Aorta (tissue), 5 donors: ENCODE results near the gene LAMTOR2. TPM values are rescaled to one million over a fixed set of nuclear protein-coding genes. Genes with fewer than 3 reads are reported as not detected.

Experiments
- ATAC-seq: fragments of 200-7000 bp; cut with Tn5 transposase; one replicate; pipeline ENCODE4 v1.9.1; 2022; ENCODE audit warnings: moderate library complexity; ENCODE audit not compliant: low FRiP score
- DNase-seq, 2 donors: peaks; one replicate each; pipeline ENCODE4 v3.0.0-alpha.2; 2020
- H3K27ac ChIP-seq, 2 donors: one replicate each; pipeline ENCODE4 v1.5.1; 2013; ENCODE audit warnings: low read length in 2 of 2, mild to moderate bottlenecking in 2 of 2, moderate library complexity in 2 of 2, control low read depth in 1 of 2, inconsistent platforms in 1 of 2, low read depth in 1 of 2
- H3K27me3 ChIP-seq, 2 donors: one replicate each; pipeline ENCODE4 v1.6.1; 2013; ENCODE audit warnings: control low read depth in 1 of 2, low read length in 1 of 2, mild to moderate bottlenecking in 1 of 2, moderate library complexity in 1 of 2; ENCODE audit not compliant: insufficient read depth in 2 of 2, control insufficient read depth in 1 of 2
- H3K36me3 ChIP-seq, 2 donors: one replicate each; pipeline ENCODE4 v1.6.1; 2013; ENCODE audit warnings: control low read depth in 1 of 2, low read length in 1 of 2, mild to moderate bottlenecking in 1 of 2; ENCODE audit not compliant: insufficient read depth in 2 of 2, control insufficient read depth in 1 of 2
- H3K4me1 ChIP-seq, 2 donors: one replicate each; pipeline ENCODE4 v1.6.1; 2013; ENCODE audit warnings: low read length in 2 of 2, control low read depth in 1 of 2, mild to moderate bottlenecking in 1 of 2, moderate library complexity in 1 of 2; ENCODE audit not compliant: insufficient read depth in 2 of 2, control insufficient read depth in 1 of 2
- H3K4me3 ChIP-seq, 2 donors: one replicate each; pipeline ENCODE4 v1.5.1; 2013; ENCODE audit warnings: low read length in 2 of 2, control low read depth in 1 of 2, mild to moderate bottlenecking in 1 of 2
- H3K9me3 ChIP-seq: one replicate; pipeline ENCODE4 v1.6.1; 2013; ENCODE audit warnings: mild to moderate bottlenecking, low read length; ENCODE audit not compliant: control insufficient read depth
- WGBS, 2 donors: extraction: QIAGEN DNeasy Blood & Tissue Kit; methylation state at CpG; one replicate each; pipeline ENCODE4 v1.1.7; 2013; 5-methylcytosine and 5-hydroxymethylcytosine counted together
- intact Hi-C, 2 donors: fragments of 100-400 bp; cut with DNase I; formaldehyde crosslinking; loops; one replicate each; pipeline versions ENCODE4 v1.14.2 to v1.15.0; 2022
- polyA plus RNA-seq, 2 donors: library from polyadenylated mRNA; stranded (reverse); fragments of 200-250 nt; gene quantifications; one replicate each; pipeline ENCODE4 v1.2.3, GENCODE V29; 2013
- total RNA-seq, 2 donors: library from RNA; stranded (reverse); fragmentation: NEBNext Ultra II Directional; extraction: Animal tissue kit (Norgen Biotek cat#: 25700); gene quantifications; one replicate each; pipeline ENCODE4 v1.2.1, GENCODE V29; 2021
- donor health status: healthy with polysubstance abuse.
- donor health status: Bipolar disorder and iron deficiency.
- donor health status: DM: no; HTN: no; CAD: no.
- donor health status: DM: no; HTN: no; CAD: no.
- donor health status: DM: yes; HTN: yes; CAD: no.

Gene LAMTOR2
- total and polyA plus RNA-seq, 4 donors = 31.6 to 129 (median 59.7) TPM

DNA sequence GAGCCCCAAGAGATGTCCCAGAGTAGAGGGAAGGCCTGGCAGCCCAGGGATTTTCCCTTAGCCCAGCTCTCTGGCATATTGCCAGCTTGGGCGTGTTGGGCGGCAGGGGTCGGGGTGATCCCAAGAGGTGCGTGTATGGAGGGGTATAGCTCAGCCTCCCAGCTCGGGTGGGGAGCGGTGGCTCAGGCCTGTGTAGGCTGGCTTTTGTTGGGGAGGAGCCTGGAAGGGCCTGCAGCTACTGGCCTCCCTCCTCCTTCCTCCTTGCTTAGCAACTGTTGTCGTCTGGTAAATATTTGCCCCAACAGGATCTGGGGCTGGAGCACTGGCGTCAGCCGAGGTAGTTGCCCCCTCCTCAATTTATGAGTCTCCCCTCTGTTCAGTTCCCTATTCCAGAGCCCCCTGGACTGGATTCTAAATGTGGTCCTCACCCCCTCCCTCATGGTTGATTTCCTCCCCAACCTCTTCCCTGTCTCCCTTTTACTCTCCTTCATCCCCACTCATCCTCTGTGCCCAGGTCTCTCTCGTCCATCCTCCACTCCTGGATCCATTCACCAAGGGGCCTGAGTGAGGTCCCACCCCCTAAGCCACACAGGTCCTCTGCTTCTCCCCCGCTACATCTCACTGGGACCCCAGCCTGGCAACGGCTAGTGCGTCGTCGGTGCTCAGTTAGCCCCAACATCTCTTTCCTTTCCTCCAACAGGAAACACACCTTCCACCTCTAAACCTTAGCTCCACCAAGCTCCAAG, 49.7 kb downstream of the LAMTOR2 start:
- intact Hi-C loops = no loop called here
- peak overlapping the region; percentile 85 to 96 for H3K27ac ChIP-seq
- no peaks in the 10 kb centered on the region for H3K27me3 ChIP-seq
- DNase-seq (peak; percentile 92 to 94), ATAC-seq (peak; percentile 87)
- H3K9me3 ChIP-seq = no peaks in the 10 kb centered on the region
- 29 to 30% methylated on average over 15 of the region's 15 CpGs for WGBS, 2 donors
- no peak overlapping the region for H3K4me3 ChIP-seq
- H3K4me1 ChIP-seq = no peaks in the 10 kb centered on the region
- no peaks in the 10 kb centered on the region for H3K36me3 ChIP-seq

DNA sequence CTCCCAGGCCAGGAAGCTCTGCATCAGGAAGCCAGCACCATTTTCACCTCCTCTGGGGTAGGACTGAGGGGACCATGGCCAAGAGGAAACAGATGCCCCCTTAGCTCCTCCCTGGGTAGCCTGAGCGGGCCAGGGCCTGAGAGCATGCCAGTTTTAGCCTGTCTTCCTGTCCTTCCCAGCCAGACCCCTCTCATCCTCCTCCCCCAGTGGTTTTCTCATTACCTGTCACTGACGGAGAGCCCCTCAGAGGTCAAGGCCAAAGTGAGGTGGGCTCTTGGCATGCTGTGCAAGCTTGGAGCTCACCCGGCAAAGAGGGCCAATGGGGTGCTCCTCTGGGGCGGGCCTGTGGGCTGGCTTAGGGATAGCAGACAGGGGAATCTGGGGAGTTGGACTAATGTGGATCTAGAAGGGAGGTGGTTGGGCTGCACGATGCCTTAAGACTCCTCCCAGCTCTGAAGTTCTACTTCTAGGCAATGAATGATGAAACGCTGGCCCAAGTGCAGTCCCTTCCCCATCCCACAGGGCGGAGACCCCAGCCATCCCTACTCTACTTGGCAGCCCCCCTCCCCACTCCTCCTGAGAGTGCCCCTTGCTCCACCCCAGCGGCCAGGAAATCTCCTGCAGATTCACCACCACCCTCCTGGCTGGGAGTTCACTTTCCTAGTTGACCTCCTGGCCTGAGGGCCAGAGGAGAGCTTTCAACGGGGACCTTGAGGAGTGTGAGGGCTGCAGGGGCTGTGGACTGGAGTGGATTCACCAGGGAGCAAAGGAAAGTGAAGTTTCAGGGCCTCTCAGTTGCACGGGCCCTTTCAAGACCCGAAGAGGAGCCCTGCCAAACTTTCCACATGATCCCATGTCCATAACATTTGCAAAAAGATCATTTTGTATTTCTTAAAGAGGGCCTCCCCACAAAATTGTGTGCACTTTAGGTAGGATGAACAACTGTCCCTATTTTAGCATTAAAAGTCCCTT, 50.6 kb downstream of the LAMTOR2 start:
- DNase-seq (peak in 1 of 2 donors; percentile 82), ATAC-seq (peak; percentile 3)
- H3K9me3 ChIP-seq = no peaks in the 10 kb centered on the region
- H3K27ac ChIP-seq = peak overlapping the region; percentile 85 to 96
- intact Hi-C loops = no loop called here
- WGBS, 2 donors = 39 to 50% methylated on average over 11 of the region's 11 CpGs
- no peak overlapping the region for H3K4me3 ChIP-seq
- H3K36me3 ChIP-seq = no peaks in the 10 kb centered on the region
- H3K4me1 ChIP-seq = no peaks in the 10 kb centered on the region
- no peaks in the 10 kb centered on the region for H3K27me3 ChIP-seq

DNA sequence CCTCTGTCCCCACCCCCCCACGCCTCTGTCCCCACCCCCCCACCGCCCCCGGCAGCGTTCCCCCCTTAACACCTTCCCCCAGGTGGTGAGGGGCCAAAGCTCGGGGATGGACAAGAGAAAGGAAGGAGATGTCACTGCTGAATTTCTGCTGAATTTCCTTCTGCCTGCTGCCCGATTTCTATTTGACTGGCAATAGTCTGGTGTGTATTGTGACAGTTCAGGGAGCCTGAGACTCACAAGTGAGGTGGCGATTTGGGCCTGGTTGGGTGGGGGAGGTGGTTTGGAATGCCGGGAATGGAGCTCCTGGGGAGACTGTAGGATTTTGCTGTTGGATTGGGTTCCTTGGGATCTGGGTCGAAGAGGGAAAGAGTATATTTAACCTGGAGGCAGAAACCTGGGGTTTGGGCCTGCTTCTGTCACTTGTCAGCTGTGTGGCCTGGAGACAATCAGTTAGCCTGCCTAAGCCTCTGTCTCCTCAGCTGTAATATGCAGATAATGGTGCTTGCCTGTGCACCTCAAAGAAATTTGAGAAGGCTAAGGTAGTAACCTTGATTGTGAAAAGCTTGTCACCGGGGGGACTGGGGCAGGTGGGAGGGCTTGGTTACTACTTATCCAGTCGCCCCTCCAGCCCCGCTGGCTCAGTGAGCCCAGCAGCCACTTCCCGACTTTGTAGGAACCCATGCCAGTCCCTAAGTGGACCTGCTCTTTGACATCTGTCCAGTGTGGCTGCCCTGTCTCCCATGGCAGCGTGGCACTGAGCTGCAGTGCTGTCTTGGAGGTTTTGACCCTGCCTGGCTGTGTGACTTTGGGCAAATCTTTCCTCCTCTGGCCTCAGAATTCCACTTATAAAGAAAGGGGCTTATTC, 52.3 kb downstream of the LAMTOR2 start:
- Histone ChIP-seq H3K27ac (peak overlapping the region; percentile 93 to 94), H3K27me3 (no peaks in the 10 kb centered on the region), H3K4me1 (no peaks in the 10 kb centered on the region), H3K36me3 (no peaks in the 10 kb centered on the region), H3K4me3 (no peak overlapping the region), H3K9me3 (no peaks in the 10 kb centered on the region)
- DNase-seq (peak in 1 of 2 donors; percentile 82), ATAC-seq (no peak)
- intact Hi-C loops = loop anchor here in 1 of 2 donors (1.0 kb wide), 1 partner anchor 7 kb away; the partner anchor contains the start of gene LMNA
- 18 to 19% methylated on average over 14 of the region's 14 CpGs for WGBS, 2 donors

GRCh38 chr1:156108057-156108456, 53.5 kb downstream of the LAMTOR2 start:
- H3K36me3 ChIP-seq = no peaks in the 10 kb centered on the region
- DNase-seq (no peak), ATAC-seq (no peak)
- H3K27ac ChIP-seq = no peak overlapping the region
- no peaks in the 10 kb centered on the region for H3K9me3 ChIP-seq
- H3K27me3 ChIP-seq = no peaks in the 10 kb centered on the region
- no peak overlapping the region for H3K4me3 ChIP-seq
- H3K4me1 ChIP-seq = no peaks in the 10 kb centered on the region
- intact Hi-C loops = no loop called here
- WGBS, 2 donors = 89 to 95% methylated on average over 3 of the region's 3 CpGs

Other genes starting within 250 kb of the LAMTOR2 start
- 10 to 100 TPM; 65.4 to 81.9 TPM for gene GON4L, start 197.6 kb upstream of the LAMTOR2 start, total RNA-seq
- gene GON4L, start 197.6 kb upstream of the LAMTOR2 start, polyA plus RNA-seq = 10 to 100 TPM in 1 of 2 donors, 1 to 10 TPM in 1; 6.4 to 43.4 TPM
- 10 to 100 TPM; 42.8 to 49.5 TPM for gene SYT11, start 195.2 kb upstream of the LAMTOR2 start, total RNA-seq
- gene SYT11, start 195.2 kb upstream of the LAMTOR2 start, polyA plus RNA-seq = 10 to 100 TPM; 12.1 to 23.6 TPM
- gene RIT1, start 143.4 kb upstream of the LAMTOR2 start, total RNA-seq = 10 to 100 TPM; 49.6 to 49.9 TPM
- 10 to 100 TPM; 16.4 to 19.0 TPM for gene RIT1, start 143.4 kb upstream of the LAMTOR2 start, polyA plus RNA-seq
- 10 to 100 TPM; 47.0 to 60.5 TPM for gene KHDC4, start 120.4 kb upstream of the LAMTOR2 start, total RNA-seq
- 10 to 100 TPM in 1 of 2 donors, 1 to 10 TPM in 1; 6.8 to 49.5 TPM for gene KHDC4, start 120.4 kb upstream of the LAMTOR2 start, polyA plus RNA-seq
- not detected for gene RXFP4, start 113.1 kb upstream of the LAMTOR2 start, total RNA-seq
- not detected for gene RXFP4, start 113.1 kb upstream of the LAMTOR2 start, polyA plus RNA-seq
- 100 to 1,000 TPM; 175 to 217 TPM for gene ARHGEF2, start 76.2 kb upstream of the LAMTOR2 start, total RNA-seq
- 10 to 100 TPM; 58.3 to 58.9 TPM for gene ARHGEF2, start 76.2 kb upstream of the LAMTOR2 start, polyA plus RNA-seq
- gene SSR2, start 33.8 kb upstream of the LAMTOR2 start, total RNA-seq = 100 to 1,000 TPM; 151 to 152 TPM
- 100 to 1,000 TPM; 232 to 245 TPM for gene SSR2, start 33.8 kb upstream of the LAMTOR2 start, polyA plus RNA-seq
- 10 to 100 TPM; 23.8 to 25.7 TPM for gene UBQLN4, start 984 bp upstream of the LAMTOR2 start, total RNA-seq
- gene UBQLN4, start 984 bp upstream of the LAMTOR2 start, polyA plus RNA-seq = 10 to 100 TPM; 14.5 to 16.0 TPM
- not detected for gene RAB25, start 6.4 kb downstream of the LAMTOR2 start, total RNA-seq
- gene RAB25, start 6.4 kb downstream of the LAMTOR2 start, polyA plus RNA-seq = 10 to 100 TPM in 1 of 2 donors, 1 to 10 TPM in 1; 1.5 to 32.4 TPM
- gene MEX3A, start 27.7 kb downstream of the LAMTOR2 start, total RNA-seq = 1 to 10 TPM; 1.2 to 1.6 TPM
- under 1 TPM; 0.03 to 0.13 TPM for gene MEX3A, start 27.7 kb downstream of the LAMTOR2 start, polyA plus RNA-seq
- gene LMNA, start 59.9 kb downstream of the LAMTOR2 start, total RNA-seq = 1,000 to 10,000 TPM in 1 of 2 donors, 100 to 1,000 TPM in 1; 497 to 1,067 TPM
- 100 to 1,000 TPM in 1 of 2 donors, 10 to 100 TPM in 1; 94.3 to 378 TPM for gene LMNA, start 59.9 kb downstream of the LAMTOR2 start, polyA plus RNA-seq
- gene SEMA4A, start 98.8 kb downstream of the LAMTOR2 start, total RNA-seq = 10 to 100 TPM in 1 of 2 donors, 1 to 10 TPM in 1; 8.9 to 20.0 TPM
- 1 to 10 TPM; 3.0 to 4.7 TPM for gene SEMA4A, start 98.8 kb downstream of the LAMTOR2 start, polyA plus RNA-seq
- gene SLC25A44, start 139.3 kb downstream of the LAMTOR2 start, total RNA-seq = 10 to 100 TPM; 15.7 to 18.6 TPM
- gene SLC25A44, start 139.3 kb downstream of the LAMTOR2 start, polyA plus RNA-seq = 10 to 100 TPM in 1 of 2 donors, 1 to 10 TPM in 1; 8.6 to 10.2 TPM
- gene PMF1, start 158.2 kb downstream of the LAMTOR2 start, total RNA-seq = 10 to 100 TPM; 31.4 to 38.5 TPM
- gene PMF1, start 158.2 kb downstream of the LAMTOR2 start, polyA plus RNA-seq = 10 to 100 TPM; 29.6 to 65.0 TPM
- 1 to 10 TPM in 1 of 2 donors, not detected in 1; 2.9 TPM for gene BGLAP, start 187.4 kb downstream of the LAMTOR2 start, total RNA-seq
- gene BGLAP, start 187.4 kb downstream of the LAMTOR2 start, polyA plus RNA-seq = 1 to 10 TPM in 1 of 2 donors, not detected in 1; 1.9 TPM
- 1 to 10 TPM in 1 of 2 donors, under 1 TPM in 1; 0.81 to 2.8 TPM for gene PAQR6, start 193.3 kb downstream of the LAMTOR2 start, total RNA-seq
- gene PAQR6, start 193.3 kb downstream of the LAMTOR2 start, polyA plus RNA-seq = 1 to 10 TPM in 1 of 2 donors, not detected in 1; 2.3 TPM
- gene SMG5, start 228.0 kb downstream of the LAMTOR2 start, total RNA-seq = 10 to 100 TPM; 47.2 to 58.6 TPM
- 10 to 100 TPM; 21.9 to 34.7 TPM for gene SMG5, start 228.0 kb downstream of the LAMTOR2 start, polyA plus RNA-seq
- 1 to 10 TPM; 1.2 to 2.6 TPM for gene TMEM79, start 229.5 kb downstream of the LAMTOR2 start, total RNA-seq
- 1 to 10 TPM; 1.4 to 2.1 TPM for gene TMEM79, start 229.5 kb downstream of the LAMTOR2 start, polyA plus RNA-seq
- 10 to 100 TPM; 36.4 to 50.8 TPM for gene GLMP, start 240.9 kb downstream of the LAMTOR2 start, total RNA-seq
- gene GLMP, start 240.9 kb downstream of the LAMTOR2 start, polyA plus RNA-seq = 10 to 100 TPM; 42.2 to 57.1 TPM
- gene VHLL, start 244.5 kb downstream of the LAMTOR2 start, total RNA-seq = not detected
- not detected for gene VHLL, start 244.5 kb downstream of the LAMTOR2 start, polyA plus RNA-seq